Testis (tissue), 2 donors: ENCODE results near the gene MESD.

ENCODE experiments used
- POLR2A ChIP-seq: fragments of 450-650 bp; IDR thresholded peaks from one replicate; pipeline ENCODE4 v1.6.1; 2017; ENCODE audit warnings: antibody characterized with exemption, mild to moderate bottlenecking, moderate library complexity
- TF ChIP-seq, protein P1 (sequence below), 3 experiments: fragments of 450-650 bp in 2 of 3; fragments of 200-600 bp in 1 of 3; sonication (generic) in 1 of 3; IDR thresholded peaks; one replicate each; pipeline ENCODE4 v1.5.1; 2016 to 2019; ENCODE audit warnings: antibody characterized with exemption in 3 of 3, mild to moderate bottlenecking in 2 of 3, moderate library complexity in 1 of 3

DNA sequence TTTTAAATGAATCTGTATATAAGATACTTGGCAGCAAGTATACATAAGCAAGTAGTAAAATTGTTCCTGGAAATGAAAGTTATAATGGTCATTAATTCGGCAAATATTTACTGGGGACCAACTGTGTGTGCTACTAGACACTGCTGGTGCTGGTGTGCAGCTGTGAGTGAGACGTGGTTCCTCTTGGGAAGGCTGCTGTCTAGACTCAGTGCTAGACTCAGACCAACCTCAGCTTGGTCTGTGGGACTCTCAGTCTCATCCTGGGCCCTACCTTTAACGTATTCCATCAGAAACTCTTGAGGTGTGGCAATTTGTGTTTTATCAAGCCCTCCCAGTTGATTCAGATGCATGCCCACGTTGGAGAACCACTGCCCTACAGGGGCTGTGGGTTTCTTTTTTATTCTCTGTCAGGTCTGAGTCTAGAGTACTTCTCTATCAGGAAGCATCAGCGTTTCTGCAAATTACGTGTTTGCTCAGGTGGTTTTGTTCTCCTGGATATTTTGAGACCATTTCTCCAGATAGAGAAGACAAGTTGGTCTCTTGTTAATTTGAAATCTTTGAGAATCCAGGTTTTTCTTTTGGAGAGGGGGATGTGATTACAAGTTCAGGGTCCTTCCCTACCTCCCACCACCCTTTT is 17.9 kb upstream of the MESD start:
- TF ChIP-seq, protein P1, sequence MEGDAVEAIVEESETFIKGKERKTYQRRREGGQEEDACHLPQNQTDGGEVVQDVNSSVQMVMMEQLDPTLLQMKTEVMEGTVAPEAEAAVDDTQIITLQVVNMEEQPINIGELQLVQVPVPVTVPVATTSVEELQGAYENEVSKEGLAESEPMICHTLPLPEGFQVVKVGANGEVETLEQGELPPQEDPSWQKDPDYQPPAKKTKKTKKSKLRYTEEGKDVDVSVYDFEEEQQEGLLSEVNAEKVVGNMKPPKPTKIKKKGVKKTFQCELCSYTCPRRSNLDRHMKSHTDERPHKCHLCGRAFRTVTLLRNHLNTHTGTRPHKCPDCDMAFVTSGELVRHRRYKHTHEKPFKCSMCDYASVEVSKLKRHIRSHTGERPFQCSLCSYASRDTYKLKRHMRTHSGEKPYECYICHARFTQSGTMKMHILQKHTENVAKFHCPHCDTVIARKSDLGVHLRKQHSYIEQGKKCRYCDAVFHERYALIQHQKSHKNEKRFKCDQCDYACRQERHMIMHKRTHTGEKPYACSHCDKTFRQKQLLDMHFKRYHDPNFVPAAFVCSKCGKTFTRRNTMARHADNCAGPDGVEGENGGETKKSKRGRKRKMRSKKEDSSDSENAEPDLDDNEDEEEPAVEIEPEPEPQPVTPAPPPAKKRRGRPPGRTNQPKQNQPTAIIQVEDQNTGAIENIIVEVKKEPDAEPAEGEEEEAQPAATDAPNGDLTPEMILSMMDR (IDR thresholded peaks at IDR 0.05), result no peak
- TF ChIP-seq POLR2A, result no peak
